ENCODE data around the gene NT5DC2.

NT5DC2 gene

GRCh38 chr3:52506266-52506966 is 27.2 kb downstream of the NT5DC2 start:
- no peak for DNase-seq

DNA sequence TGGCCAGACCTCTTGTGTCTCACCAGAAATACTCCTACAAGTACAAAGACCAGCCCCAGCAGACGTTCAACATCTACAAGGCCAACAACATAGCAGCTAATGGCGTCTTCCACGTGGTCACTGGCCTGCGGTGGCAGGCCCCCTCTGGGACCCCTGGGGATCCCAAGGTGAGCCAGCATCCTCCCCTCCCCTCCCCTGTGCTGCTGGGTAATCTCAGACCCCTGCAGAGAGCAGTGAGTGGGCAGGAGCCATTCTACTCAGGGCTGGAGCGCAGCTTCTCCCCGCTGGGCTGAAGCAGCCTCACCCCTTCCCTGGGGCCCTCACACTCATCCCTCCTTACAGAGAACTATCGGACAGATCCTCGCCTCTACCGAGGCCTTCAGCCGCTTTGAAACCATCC is 28.7 kb downstream of the NT5DC2 start:
- DNase-seq, result no peak

GRCh38 chr3:52503788-52504424 is 29.8 kb downstream of the NT5DC2 start:
- DNase-seq, result no peak

GRCh38 chr3:52502808-52503350 is 30.8 kb downstream of the NT5DC2 start:
- no peak for DNase-seq

GRCh38 chr3:52502001-52502400 is 31.7 kb downstream of the NT5DC2 start:
- DNase-seq, result no peak

DNA sequence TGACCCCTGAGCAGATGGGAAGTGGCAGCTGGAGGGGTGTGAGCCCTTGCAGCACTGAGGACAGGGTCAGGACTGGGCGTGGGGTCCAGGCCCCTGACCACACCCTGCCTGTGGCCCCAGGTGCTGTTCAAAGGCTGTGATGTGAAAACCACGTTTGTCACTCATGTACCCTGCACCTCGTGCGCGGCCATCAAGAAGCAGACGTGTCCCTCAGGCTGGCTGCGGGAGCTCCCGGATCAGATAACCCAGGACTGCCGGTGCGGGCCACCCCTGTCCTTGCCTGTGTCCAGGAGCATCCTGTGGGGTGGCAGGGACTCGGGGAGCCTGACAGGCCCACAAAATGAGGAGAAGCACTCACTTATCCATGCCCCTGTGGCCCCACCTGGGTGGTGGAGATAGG is 32.6 kb downstream of the NT5DC2 start:
- no peak for DNase-seq

DNA sequence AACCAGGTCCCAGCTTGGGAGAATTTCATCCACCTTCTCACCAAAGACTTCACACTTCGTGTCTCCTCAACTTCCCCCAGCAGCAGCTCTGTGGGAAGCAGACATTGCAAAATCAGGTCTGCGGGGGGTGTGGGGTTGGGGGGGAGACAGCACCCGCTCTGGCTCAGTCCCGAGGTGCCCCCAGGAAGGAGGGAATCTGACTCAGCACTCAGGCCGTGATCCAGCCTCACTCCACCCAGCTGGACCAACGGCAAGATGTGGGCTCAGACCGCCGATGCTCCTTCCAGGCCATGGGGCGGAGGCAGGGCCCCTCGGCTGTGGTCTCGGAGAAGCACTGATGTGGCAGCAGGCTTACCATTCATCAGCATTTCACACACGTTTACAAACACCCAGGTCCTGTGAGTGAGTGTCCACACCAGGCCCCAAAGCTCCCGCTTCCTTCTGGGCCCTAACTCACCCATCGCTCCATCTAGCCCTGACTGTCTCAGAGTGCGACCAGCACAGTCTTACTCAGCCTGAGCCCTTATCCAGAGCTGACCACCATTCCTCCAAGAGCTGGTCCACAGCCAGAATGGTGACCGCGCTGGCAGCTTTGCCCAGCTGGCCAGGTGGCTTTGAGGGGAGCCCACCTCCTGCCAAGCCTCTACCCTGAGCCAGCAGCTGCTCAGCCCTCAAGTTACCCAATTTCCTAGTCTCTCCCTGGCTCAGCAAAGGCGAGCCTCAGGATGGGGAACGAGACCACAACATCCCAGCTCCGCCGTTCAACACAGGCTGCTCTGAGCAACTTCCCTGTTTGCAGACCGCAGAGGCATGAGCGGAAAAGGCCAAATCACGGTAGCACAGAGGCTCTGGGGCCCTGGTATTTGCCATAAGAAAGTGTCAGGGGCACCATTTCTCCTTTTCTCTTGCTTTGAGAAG is 35.3 kb downstream of the NT5DC2 start:
- no peak for DNase-seq

DNA sequence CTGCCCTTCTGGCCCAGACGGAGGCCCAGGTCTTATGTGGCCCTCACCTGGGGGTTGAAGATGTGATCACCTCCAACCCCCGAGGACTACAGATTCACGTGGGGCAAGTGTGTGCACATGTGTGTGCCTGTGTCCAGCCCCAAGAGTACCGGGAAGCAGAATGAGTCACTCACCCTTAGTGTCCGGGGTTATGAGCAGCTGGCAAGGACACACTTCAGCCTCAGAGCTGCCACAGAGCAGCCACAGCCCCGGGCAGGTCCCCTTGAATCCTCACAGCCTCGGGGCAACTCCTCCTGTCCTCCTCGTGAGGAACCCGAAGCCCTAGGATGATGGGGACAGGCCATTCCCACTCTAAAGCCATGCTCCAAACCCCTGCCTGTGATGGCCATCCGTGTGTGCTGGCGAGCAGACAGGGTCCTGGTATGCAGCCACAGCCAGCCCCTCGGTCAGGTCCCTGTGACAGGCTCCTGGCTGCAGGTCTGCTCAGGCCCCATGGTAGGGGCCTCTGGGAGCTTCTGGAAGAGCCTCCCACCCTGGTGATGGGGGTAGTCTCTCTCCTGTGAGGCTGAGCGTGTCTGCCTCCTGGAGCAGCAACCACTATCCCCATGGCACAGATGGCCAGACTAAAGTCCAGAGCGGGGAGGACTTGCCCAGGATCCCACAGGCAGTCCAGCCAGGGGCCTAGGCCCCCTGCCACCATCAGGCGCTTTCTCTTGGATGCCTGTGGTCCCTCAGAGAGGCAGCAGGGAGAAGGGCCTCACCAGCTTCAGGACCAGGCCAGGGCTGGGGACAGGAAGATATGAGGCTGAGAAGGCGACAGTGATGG is 37.7 kb downstream of the NT5DC2 start:
- DNase-seq, result no peak

DNA sequence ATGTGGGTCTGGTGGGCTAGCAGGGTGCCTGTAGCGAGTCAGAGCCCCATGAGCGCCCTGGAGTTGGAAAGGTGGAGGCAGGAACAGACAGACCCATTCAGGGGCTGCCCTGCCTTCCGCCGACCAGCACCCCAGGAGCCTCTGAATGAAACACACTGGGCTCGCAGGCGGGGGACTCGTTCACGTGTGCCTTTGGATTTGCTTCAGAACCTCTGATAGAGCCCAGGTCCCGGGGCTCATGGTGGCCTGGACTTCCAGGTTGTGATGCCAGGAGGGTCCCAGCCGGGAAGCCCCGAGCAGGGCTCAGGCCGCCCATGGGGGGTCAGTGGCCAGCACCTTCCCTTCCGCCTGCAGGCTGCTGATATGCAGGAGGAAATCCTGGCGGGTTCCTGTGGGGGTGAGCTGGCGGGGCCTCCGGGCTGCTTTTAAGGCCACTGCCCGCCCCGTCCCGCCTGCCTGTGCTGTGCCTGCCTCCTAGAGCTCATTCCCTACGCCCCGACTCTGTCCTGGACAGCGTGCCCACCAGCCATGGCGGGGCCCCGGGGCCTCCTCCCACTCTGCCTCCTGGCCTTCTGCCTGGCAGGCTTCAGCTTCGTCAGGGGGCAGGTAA is 38.7 kb downstream of the NT5DC2 start, which contains the start of gene STAB1:
TSS of gene STAB1 (plus strand) at position 453 of the 610 bp plus-strand sequence. CDS start at position 529, 76 bp downstream.
- no peak for DNase-seq

DNA sequence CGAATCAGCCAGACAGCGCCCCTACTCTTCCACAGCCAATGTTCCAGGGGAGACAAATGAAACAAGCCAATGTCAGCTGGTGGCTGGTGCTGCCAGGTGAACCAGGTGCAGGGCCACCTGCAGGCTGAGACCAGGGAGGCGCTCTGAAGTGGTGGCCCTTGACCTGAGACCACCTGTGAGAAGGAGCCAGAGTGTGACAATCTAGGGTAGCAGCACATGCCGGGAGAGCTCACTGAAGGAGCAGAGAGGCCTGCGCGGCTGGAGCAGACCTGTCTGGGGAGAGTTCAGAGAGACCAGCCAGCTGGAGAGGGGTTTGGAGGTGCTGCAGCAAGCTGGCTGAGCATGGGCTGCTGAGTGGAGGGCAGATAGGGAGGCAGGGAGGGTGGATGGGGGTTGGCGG is 39.2 kb downstream of the NT5DC2 start:
- no peak for DNase-seq

DNA sequence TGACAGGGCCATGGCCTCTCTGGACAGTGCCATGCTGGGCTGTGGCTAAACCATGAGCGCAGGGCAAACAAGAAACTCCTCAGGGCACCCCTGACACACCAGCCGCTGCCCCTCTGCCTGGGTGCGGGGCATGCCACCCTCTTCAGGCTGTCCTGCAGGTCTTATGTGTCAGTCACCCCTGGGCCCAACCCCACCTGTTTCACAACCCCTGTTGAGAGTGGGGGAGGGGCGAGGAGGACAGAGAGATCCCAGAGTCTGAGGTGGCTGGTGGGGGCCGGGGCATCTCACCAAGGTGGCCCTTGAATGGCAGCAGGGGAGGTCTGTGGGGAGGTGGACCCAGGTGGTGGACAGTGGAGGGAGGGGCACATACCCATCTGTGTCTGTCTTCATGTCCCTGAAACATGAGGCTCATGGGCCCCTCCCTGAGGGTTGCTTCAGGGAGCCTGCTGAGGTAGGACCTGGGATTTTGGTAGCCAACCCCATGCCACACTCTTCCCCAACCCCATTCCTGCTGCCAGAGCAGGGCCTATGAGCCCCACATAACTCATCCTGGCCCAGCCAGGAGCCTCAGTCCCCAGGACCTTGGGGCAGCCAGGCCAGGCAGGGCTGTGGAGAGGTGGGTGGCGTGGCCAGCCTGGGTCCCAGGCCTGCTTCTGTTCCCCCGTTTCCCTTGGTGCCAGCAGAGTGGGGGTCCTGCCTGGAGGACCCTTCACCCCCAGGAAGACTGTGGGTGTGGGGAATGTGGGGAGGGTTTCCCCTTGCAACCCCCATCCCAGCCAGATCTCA is 40.2 kb downstream of the NT5DC2 start:
- DNase-seq, result no peak

- DNase-seq, result no peak
Observed at GRCh38 chr3:52492059-52492458, 41.6 kb downstream of the NT5DC2 start.

GRCh38 chr3:52490939-52491526 is 42.6 kb downstream of the NT5DC2 start:
- no peak for DNase-seq

- DNase-seq, result no peak
Observed at GRCh38 chr3:52490035-52490938, 43.4 kb downstream of the NT5DC2 start.

GRCh38 chr3:52489453-52489852 is 44.2 kb downstream of the NT5DC2 start:
- no peak for DNase-seq

DNA sequence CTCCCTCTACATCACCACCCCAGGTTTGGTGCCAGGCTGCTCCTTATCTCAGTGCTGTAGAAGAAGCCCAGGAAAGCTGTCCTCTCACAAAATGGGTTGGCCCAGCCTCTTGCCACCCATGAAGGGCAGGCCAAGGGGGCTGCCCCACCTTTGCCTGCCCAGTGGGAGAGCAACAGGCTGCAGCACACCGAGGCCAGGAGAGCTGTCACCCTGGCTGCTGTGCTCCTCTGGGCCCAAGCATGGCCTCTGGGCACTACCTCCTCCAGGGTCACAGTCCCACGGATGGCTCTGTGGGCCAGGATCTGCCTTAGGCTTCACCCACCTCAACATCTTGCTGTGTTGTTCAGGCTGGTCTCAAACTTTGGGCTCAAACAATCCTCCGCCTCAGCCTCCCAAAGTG is 44.9 kb downstream of the NT5DC2 start:
- DNase-seq, result no peak

DNA sequence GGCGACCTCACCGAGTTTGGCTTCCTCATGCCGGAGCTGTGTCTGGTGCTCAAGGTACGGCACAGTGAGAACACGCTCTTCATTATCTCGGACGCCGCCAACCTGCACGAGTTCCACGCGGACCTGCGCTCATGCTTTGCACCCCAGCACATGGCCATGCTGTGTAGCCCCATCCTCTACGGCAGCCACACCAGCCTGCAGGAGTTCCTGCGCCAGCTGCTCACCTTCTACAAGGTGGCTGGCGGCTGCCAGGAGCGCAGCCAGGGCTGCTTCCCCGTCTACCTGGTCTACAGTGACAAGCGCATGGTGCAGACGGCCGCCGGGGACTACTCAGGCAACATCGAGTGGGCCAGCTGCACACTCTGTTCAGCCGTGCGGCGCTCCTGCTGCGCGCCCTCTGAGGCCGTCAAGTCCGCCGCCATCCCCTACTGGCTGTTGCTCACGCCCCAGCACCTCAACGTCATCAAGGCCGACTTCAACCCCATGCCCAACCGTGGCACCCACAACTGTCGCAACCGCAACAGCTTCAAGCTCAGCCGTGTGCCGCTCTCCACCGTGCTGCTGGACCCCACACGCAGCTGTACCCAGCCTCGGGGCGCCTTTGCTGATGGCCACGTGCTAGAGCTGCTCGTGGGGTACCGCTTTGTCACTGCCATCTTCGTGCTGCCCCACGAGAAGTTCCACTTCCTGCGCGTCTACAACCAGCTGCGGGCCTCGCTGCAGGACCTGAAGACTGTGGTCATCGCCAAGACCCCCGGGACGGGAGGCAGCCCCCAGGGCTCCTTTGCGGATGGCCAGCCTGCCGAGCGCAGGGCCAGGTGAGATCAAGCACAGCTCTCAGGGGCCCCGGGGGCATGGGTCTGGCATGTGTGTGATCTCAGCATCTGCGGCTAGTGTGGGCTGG is 45.6 kb downstream of the NT5DC2 start:
- DNase-seq, result no peak

DNA sequence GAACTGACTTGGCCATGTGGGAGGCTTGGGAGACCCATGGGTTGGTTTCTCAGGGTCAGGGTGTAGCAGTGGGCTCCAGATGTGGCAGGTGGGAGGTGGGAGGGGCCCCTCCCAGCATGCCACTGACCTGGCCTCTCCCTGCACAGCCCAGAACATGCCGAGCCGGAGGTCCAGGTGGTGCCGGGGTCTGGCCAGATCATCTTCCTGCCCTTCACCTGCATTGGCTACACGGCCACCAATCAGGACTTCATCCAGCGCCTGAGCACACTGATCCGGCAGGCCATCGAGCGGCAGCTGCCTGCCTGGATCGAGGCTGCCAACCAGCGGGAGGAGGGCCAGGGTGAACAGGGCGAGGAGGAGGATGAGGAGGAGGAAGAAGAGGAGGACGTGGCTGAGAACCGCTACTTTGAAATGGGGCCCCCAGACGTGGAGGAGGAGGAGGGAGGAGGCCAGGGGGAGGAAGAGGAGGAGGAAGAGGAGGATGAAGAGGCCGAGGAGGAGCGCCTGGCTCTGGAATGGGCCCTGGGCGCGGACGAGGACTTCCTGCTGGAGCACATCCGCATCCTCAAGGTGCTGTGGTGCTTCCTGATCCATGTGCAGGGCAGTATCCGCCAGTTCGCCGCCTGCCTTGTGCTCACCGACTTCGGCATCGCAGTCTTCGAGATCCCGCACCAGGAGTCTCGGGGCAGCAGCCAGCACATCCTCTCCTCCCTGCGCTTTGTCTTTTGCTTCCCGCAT is 46.4 kb downstream of the NT5DC2 start:
- DNase-seq, result no peak

All from NCI-H446 (cell line).